SJCRH30 (cell line): ENCODE data around the gene PLLP. TPM values are rescaled to one million over a fixed set of nuclear protein-coding genes. Genes with fewer than 3 reads are reported as not detected.

Source experiments
- DNase-seq, 2 experiments: peaks; one replicate each; pipeline ENCODE4 v3.0.0-alpha.2; 2015 to 2020
- H3K27ac ChIP-seq: fragments of 250-450 bp; sonication (Bioruptor Pico); 2 replicates; pipeline ENCODE4 v1.5.1; 2020; ENCODE audit warnings: mild to moderate bottlenecking, moderate library complexity
- H3K27me3 ChIP-seq: fragments of 250-450 bp; sonication (Bioruptor Pico); 2 replicates; pipeline ENCODE4 v1.5.1; 2020; ENCODE audit warnings: mild to moderate bottlenecking, moderate library complexity
- H3K36me3 ChIP-seq: fragments of 250-450 bp; sonication (Bioruptor Pico); 2 replicates; pipeline ENCODE4 v1.5.1; 2020; ENCODE audit warnings: mild to moderate bottlenecking, moderate library complexity
- H3K4me1 ChIP-seq: fragments of 250-450 bp; sonication (Bioruptor Pico); 2 replicates; pipeline ENCODE4 v1.5.1; 2020; ENCODE audit warnings: mild to moderate bottlenecking, moderate library complexity
- H3K4me3 ChIP-seq: fragments of 250-450 bp; sonication (Bioruptor Pico); 2 replicates; pipeline ENCODE4 v1.5.1; 2020; ENCODE audit warnings: mild to moderate bottlenecking, moderate library complexity
- H3K9me3 ChIP-seq: fragments of 250-450 bp; sonication (Bioruptor Pico); replicated peaks from 2 replicates; pipeline ENCODE4 v1.5.1; 2020; ENCODE audit warnings: mild to moderate bottlenecking, moderate library complexity
- total RNA-seq: library from RNA; depleted of rRNA; stranded (reverse); fragments of >200 nt; shearing (Covaris generic); gene quantifications from 2 replicates; pipeline ENCODE4 v1.2.3, GENCODE V29; 2014; rRNA removed

The PLLP gene
- 0.30 and 0.49 TPM in 2 replicates for total RNA-seq

GRCh38 chr16:57284209-57284951, at the start of gene PLLP:
Gene PLLP, minus strand, starts transcription at chr16:57284672. Its CDS starts 132 bp downstream, at chr16:57284540.
- no peak within 1 kb of the TSS for H3K27ac ChIP-seq
- peak; percentile 52 to 74 for DNase-seq
- no peaks in the 10 kb centered on the region for H3K9me3 ChIP-seq
- no peaks in the 10 kb centered on the region for H3K36me3 ChIP-seq
- H3K4me1 ChIP-seq = no peaks in the 10 kb centered on the region; the same call in 1 of the 2 replicates
- peaks cover 22% of the 10 kb centered on the region; the same call in 1 of the 2 replicates for H3K27me3 ChIP-seq
- peak within 1 kb of the TSS; percentile 58 for H3K4me3 ChIP-seq

GRCh38 chr16:57333402-57333801, 48.9 kb upstream of the PLLP start:
- DNase-seq = no peak
- Histone ChIP-seq H3K27me3 (peaks cover 2% of the 10 kb centered on the region; the same call in 1 of the 2 replicates), H3K27ac (no peak overlapping the region), H3K9me3 (0 out of 2 replicates have a peak, but pooled peaks cover 4% of the 10 kb centered on the region), H3K4me1 (no peaks in the 10 kb centered on the region), H3K36me3 (no peaks in the 10 kb centered on the region), H3K4me3 (no peak overlapping the region)

- H3K27me3 ChIP-seq = peaks cover 2% of the 10 kb centered on the region; the same call in 1 of the 2 replicates
- peaks cover 3% of the 10 kb centered on the region; the same call in 1 of the 2 replicates for H3K9me3 ChIP-seq
- no peaks in the 10 kb centered on the region for H3K36me3 ChIP-seq
- no peak overlapping the region for H3K27ac ChIP-seq
- H3K4me1 ChIP-seq = no peaks in the 10 kb centered on the region
- DNase-seq = no peak
- no peak overlapping the region for H3K4me3 ChIP-seq
These were observed 46.9 kb upstream of the PLLP start for GRCh38 chr16:57331355-57331754.

GRCh38 chr16:57329718-57330327, 45.4 kb upstream of the PLLP start:
- DNase-seq = no peak

GRCh38 chr16:57325458-57325857, 41.0 kb upstream of the PLLP start:
- no peak for DNase-seq
- Histone ChIP-seq H3K27ac (no peak overlapping the region), H3K4me1 (no peaks in the 10 kb centered on the region), H3K27me3 (no peaks in the 10 kb centered on the region), H3K4me3 (no peak overlapping the region), H3K36me3 (no peaks in the 10 kb centered on the region), H3K9me3 (peaks cover 5% of the 10 kb centered on the region; the same call in 1 of the 2 replicates)

More at GRCh38 chr16:57329718-57330327, 45.4 kb upstream of the PLLP start:
- peaks cover 2% of the 10 kb centered on the region; the same call in 1 of the 2 replicates for H3K27me3 ChIP-seq
- no peaks in the 10 kb centered on the region for H3K36me3 ChIP-seq
- H3K9me3 ChIP-seq = peaks cover 5% of the 10 kb centered on the region; the same call in 1 of the 2 replicates
- no peaks in the 10 kb centered on the region for H3K4me1 ChIP-seq
- no peak overlapping the region for H3K27ac ChIP-seq
- H3K4me3 ChIP-seq = no peak overlapping the region

GRCh38 chr16:57324749-57325148, 40.3 kb upstream of the PLLP start:
- no peak overlapping the region for H3K27ac ChIP-seq
- no peak for DNase-seq
- no peaks in the 10 kb centered on the region for H3K27me3 ChIP-seq
- H3K36me3 ChIP-seq = no peaks in the 10 kb centered on the region
- peaks cover 5% of the 10 kb centered on the region; the same call in 1 of the 2 replicates for H3K9me3 ChIP-seq
- no peak overlapping the region for H3K4me3 ChIP-seq
- no peaks in the 10 kb centered on the region for H3K4me1 ChIP-seq

- Histone ChIP-seq H3K27ac (no peak overlapping the region), H3K4me1 (no peaks in the 10 kb centered on the region), H3K9me3 (no peaks in the 10 kb centered on the region), H3K4me3 (no peak overlapping the region), H3K27me3 (no peaks in the 10 kb centered on the region), H3K36me3 (no peaks in the 10 kb centered on the region)
- DNase-seq = no peak
These were observed 35.2 kb upstream of the PLLP start for GRCh38 chr16:57319646-57320045.

GRCh38 chr16:57318240-57318970, 33.9 kb upstream of the PLLP start:
- no peaks in the 10 kb centered on the region for H3K27me3 ChIP-seq
- no peak overlapping the region for H3K27ac ChIP-seq
- H3K4me1 ChIP-seq = no peaks in the 10 kb centered on the region
- no peaks in the 10 kb centered on the region for H3K9me3 ChIP-seq
- H3K4me3 ChIP-seq = no peak overlapping the region
- no peaks in the 10 kb centered on the region for H3K36me3 ChIP-seq
- DNase-seq = no peak

- Histone ChIP-seq H3K27me3 (no peaks in the 10 kb centered on the region), H3K4me3 (no peak overlapping the region), H3K27ac (no peak overlapping the region), H3K9me3 (no peaks in the 10 kb centered on the region), H3K4me1 (no peaks in the 10 kb centered on the region), H3K36me3 (no peaks in the 10 kb centered on the region)
- no peak for DNase-seq
These were observed 32.0 kb upstream of the PLLP start for GRCh38 chr16:57316390-57317017.

- Histone ChIP-seq H3K36me3 (no peaks in the 10 kb centered on the region), H3K9me3 (no peaks in the 10 kb centered on the region), H3K27me3 (no peaks in the 10 kb centered on the region), H3K27ac (no peak overlapping the region), H3K4me1 (no peaks in the 10 kb centered on the region), H3K4me3 (no peak overlapping the region)
- DNase-seq = no peak
These were observed 30.9 kb upstream of the PLLP start for GRCh38 chr16:57315416-57315815.

- H3K36me3 ChIP-seq = no peaks in the 10 kb centered on the region
- H3K27ac ChIP-seq = no peak overlapping the region
- no peaks in the 10 kb centered on the region for H3K4me1 ChIP-seq
- H3K4me3 ChIP-seq = no peak overlapping the region
- no peaks in the 10 kb centered on the region for H3K27me3 ChIP-seq
- DNase-seq = no peak
- no peaks in the 10 kb centered on the region for H3K9me3 ChIP-seq
These were observed 29.8 kb upstream of the PLLP start for GRCh38 chr16:57314161-57314785.

GRCh38 chr16:57313509-57313908, 29.0 kb upstream of the PLLP start:
- Histone ChIP-seq H3K9me3 (no peaks in the 10 kb centered on the region), H3K36me3 (no peaks in the 10 kb centered on the region), H3K4me1 (no peaks in the 10 kb centered on the region), H3K27ac (no peak overlapping the region), H3K4me3 (no peak overlapping the region), H3K27me3 (no peaks in the 10 kb centered on the region)
- no peak for DNase-seq

GRCh38 chr16:57310801-57311200, 26.3 kb upstream of the PLLP start:
- H3K36me3 ChIP-seq = no peaks in the 10 kb centered on the region
- H3K27ac ChIP-seq = no peak overlapping the region
- H3K9me3 ChIP-seq = no peaks in the 10 kb centered on the region
- no peak overlapping the region for H3K4me3 ChIP-seq
- DNase-seq = no peak
- H3K27me3 ChIP-seq = no peaks in the 10 kb centered on the region
- no peaks in the 10 kb centered on the region for H3K4me1 ChIP-seq

GRCh38 chr16:57308041-57308440, 23.6 kb upstream of the PLLP start:
- no peak overlapping the region for H3K4me3 ChIP-seq
- H3K27me3 ChIP-seq = no peaks in the 10 kb centered on the region
- no peaks in the 10 kb centered on the region for H3K36me3 ChIP-seq
- H3K4me1 ChIP-seq = no peaks in the 10 kb centered on the region
- H3K27ac ChIP-seq = no peak overlapping the region
- H3K9me3 ChIP-seq = no peaks in the 10 kb centered on the region
- no peak for DNase-seq
